ENCODE results near the gene ACR. TPM values are rescaled to one million over a fixed set of nuclear protein-coding genes. Genes with fewer than 3 reads are reported as not detected.

Gene ACR
- total and polyA plus RNA-seq, 4 donors, result 0.07 to 0.17 (median 0.12) TPM

- TF ChIP-seq TAF1 (conservative IDR thresholded peaks at IDR 0.05) (no peak), RXRA (IDR thresholded peaks at IDR 0.05) (no peak), MAX (IDR thresholded peaks at IDR 0.05) (no peak), HNF4G (IDR thresholded peaks at IDR 0.05) (no peak), GABPA (IDR thresholded peaks at IDR 0.05 in 1 of 2, conservative IDR thresholded peaks at IDR 0.05 in 1 of 2) (no peak)
Observed at GRCh38 chr22:50730013-50730891, 7.8 kb upstream of the ACR start (continued).

GRCh38 chr22:50730941-50731661 is 6.9 kb upstream of the ACR start:
- WGBS, result 78% methylated on average over 76 of the region's 76 CpGs
- Histone ChIP-seq H3K36me3 (ENCODE audit: control insufficient read depth in 4 of 4, insufficient read depth in 3 of 4, low read depth in 1 of 4, low read length in 3 of 4) (peaks cover 0 to 13% (median 2%) of the 10 kb centered on the region in 4 donors), H3K27ac (ENCODE audit: low read depth in 1 of 2, low read length in 2 of 2) (no peak overlapping the region), H3K4me1 (ENCODE audit: control insufficient read depth in 4 of 4, insufficient read depth in 4 of 4, low read length in 3 of 4) (peaks cover 0 to 14% (median 0%) of the 10 kb centered on the region in 4 donors), H3K4me3 (ENCODE audit: low read depth in 1 of 3, low read length in 3 of 3) (no peak overlapping the region), H3K9ac (ENCODE audit: low read depth in 1 of 2, low read length in 2 of 2) (no peak overlapping the region), H3K27me3 (ENCODE audit: control insufficient read depth in 4 of 4, insufficient read depth in 4 of 4, low read length in 3 of 4) (no peaks in the 10 kb centered on the region), H3K9me3 (ENCODE audit: control insufficient read depth in 4 of 4, low read length in 3 of 4) (no peaks in the 10 kb centered on the region)
- TF ChIP-seq REST (IDR thresholded peaks at IDR 0.05), result no peak
- no peak for TF ChIP-seq ATF3 (IDR thresholded peaks at IDR 0.05)
- no peak for TF ChIP-seq CTCF (IDR thresholded peaks at IDR 0.05; ENCODE audit: low read depth, low read length, missing input control)
- TF ChIP-seq GABPA (IDR thresholded peaks at IDR 0.05 in 1 of 2, conservative IDR thresholded peaks at IDR 0.05 in 1 of 2), result no peak
- TF ChIP-seq YY1 (IDR thresholded peaks at IDR 0.05), result no peak
- TF ChIP-seq EGR1 (IDR thresholded peaks at IDR 0.05; ENCODE audit: low read depth in 2 of 2), result no peak
- TF ChIP-seq MAX (IDR thresholded peaks at IDR 0.05), result no peak
- TF ChIP-seq FOXA2 (IDR thresholded peaks at IDR 0.05), result no peak
- no peak for DNase-seq (ENCODE audit: low spot score)

Data from liver (tissue), 9 donors.